Smooth muscle cell (in vitro differentiated cells): Measurements from ENCODE around the gene C19orf81. TPM values are rescaled to one million over a fixed set of nuclear protein-coding genes. Genes with fewer than 3 reads are reported as not detected.
A peak's percentile ranks its signal among the peaks of the same experiment; 100 is the strongest.
"Not testable (repeated sequence)": the region's sequence is repeated elsewhere in the genome, so short reads cannot be mapped to it uniquely, and the experiment has no call there.

Experiments
- DNase-seq: peaks from one replicate; lab custom pipeline; 2025; ENCODE audit not compliant: unreplicated experiment; lab: John Stamatoyannopoulos, UW
- H2AFZ ChIP-seq: fragments of 200-600 bp; sonication (generic); 2 replicates; pipeline ENCODE4 v1.6.0; 2016; ENCODE audit warnings: antibody characterized with exemption, low read depth, mild to moderate bottlenecking
- H3F3A ChIP-seq: fragments of 200-600 bp; sonication (generic); 2 replicates; pipeline ENCODE4 v1.6.0; 2017; ENCODE audit warnings: antibody characterized with exemption, low read depth
- H3K27ac ChIP-seq: fragments of 200-600 bp; sonication (generic); 2 replicates; pipeline ENCODE4 v1.5.1; 2016; ENCODE audit warnings: low read depth, mild to moderate bottlenecking
- H3K27me3 ChIP-seq: fragments of 200-600 bp; sonication (generic); 2 replicates; pipeline ENCODE4 v1.6.1; 2016; ENCODE audit warnings: low read depth, mild to moderate bottlenecking
- H3K36me3 ChIP-seq: fragments of 200-600 bp; sonication (generic); 2 replicates; pipeline ENCODE4 v1.5.1; 2016; ENCODE audit warnings: low read depth
- H3K4me1 ChIP-seq: fragments of 200-600 bp; sonication (generic); 2 replicates; pipeline ENCODE4 v1.5.1; 2016; ENCODE audit warnings: low read depth
- H3K4me2 ChIP-seq: fragments of 200-600 bp; sonication (generic); 2 replicates; pipeline ENCODE4 v1.6.0; 2016; ENCODE audit warnings: mild to moderate bottlenecking
- H3K4me3 ChIP-seq: fragments of 200-600 bp; sonication (generic); 2 replicates; pipeline ENCODE4 v1.5.1; 2016; ENCODE audit warnings: mild to moderate bottlenecking
- H3K79me2 ChIP-seq: fragments of 200-600 bp; sonication (generic); 2 replicates; pipeline ENCODE4 v1.6.0; 2016; ENCODE audit warnings: low read depth, mild to moderate bottlenecking
- H3K9ac ChIP-seq: fragments of 200-600 bp; sonication (generic); 2 replicates; pipeline ENCODE4 v1.6.0; 2016; ENCODE audit warnings: low read depth
- H3K9me3 ChIP-seq: fragments of 200-600 bp; sonication (generic); replicated peaks from 2 replicates; pipeline ENCODE4 v1.5.1; 2016; ENCODE audit warnings: low read depth
- H4K20me1 ChIP-seq: fragments of 200-600 bp; sonication (generic); 2 replicates; pipeline ENCODE4 v1.6.0; 2016; ENCODE audit warnings: low read depth
- WGBS: methylation state at CpG from one replicate; pipeline ENCODE4 v1.1.7; 2016; ENCODE audit warnings: low lambda C conversion rate; 5-methylcytosine and 5-hydroxymethylcytosine counted together
- polyA plus RNA-seq: library from polyadenylated mRNA; unstranded; fragments of >200 nt; fragmentation: Nextera tagmentation; extraction: Ambion mirVana; gene quantifications from 2 replicates; pipeline ENCODE4 v1.2.1, GENCODE V29; 2016
- total RNA-seq: library from RNA; depleted of rRNA; stranded (reverse); fragments of >200 nt; gene quantifications from 2 replicates; pipeline ENCODE4 v1.2.3, GENCODE V29; 2014
- TF ChIP-seq, protein P1 (sequence below): fragments of 200-600 bp; sonication (generic); IDR thresholded peaks from 2 replicates; pipeline ENCODE4 v1.5.1; 2017; ENCODE audit warnings: borderline replicate concordance, mild to moderate bottlenecking, antibody characterized with exemption; ENCODE audit not compliant: insufficient read depth, poor library complexity, severe bottlenecking

C19orf81 gene
- total and polyA plus RNA-seq, 2 experiments from 2014 or later: 1.7 to 13.5 TPM

DNA sequence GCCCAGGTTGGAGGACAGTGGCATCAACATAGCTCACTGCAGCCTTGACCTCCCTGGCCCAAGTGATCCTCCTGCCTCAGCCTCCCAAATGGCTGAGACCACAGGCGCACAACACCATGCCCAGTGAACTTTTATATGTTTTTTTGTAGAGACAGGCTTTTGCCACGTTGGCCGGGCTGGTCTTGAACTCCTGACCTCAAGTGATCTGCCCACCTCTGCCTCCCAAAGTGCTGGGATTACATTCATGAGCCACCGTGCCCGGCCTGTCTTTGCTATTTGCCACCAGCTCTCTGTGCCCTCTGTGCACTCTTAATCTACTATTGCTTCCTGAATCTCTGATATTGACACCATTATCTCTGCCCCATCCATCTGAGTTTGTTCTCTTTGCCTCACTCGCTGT is 46.7 kb upstream of the C19orf81 start:
- Histone ChIP-seq H2AFZ (no peak overlapping the region), H3K9me3 (no peaks in the 10 kb centered on the region), H3K36me3 (no peaks in the 10 kb centered on the region), H3F3A (no peaks in the 10 kb centered on the region), H3K4me3 (no peak overlapping the region), H3K79me2 (no peaks in the 10 kb centered on the region), H3K9ac (no peak overlapping the region), H3K27me3 (peaks cover 13% of the 10 kb centered on the region), H3K4me2 (no peak overlapping the region), H4K20me1 (no peaks in the 10 kb centered on the region), H3K27ac (no peak overlapping the region), H3K4me1 (no peaks in the 10 kb centered on the region)
- WGBS: 73% methylated on average over 6 of the region's 6 CpGs
- DNase-seq: no peak
- TF ChIP-seq, protein P1, sequence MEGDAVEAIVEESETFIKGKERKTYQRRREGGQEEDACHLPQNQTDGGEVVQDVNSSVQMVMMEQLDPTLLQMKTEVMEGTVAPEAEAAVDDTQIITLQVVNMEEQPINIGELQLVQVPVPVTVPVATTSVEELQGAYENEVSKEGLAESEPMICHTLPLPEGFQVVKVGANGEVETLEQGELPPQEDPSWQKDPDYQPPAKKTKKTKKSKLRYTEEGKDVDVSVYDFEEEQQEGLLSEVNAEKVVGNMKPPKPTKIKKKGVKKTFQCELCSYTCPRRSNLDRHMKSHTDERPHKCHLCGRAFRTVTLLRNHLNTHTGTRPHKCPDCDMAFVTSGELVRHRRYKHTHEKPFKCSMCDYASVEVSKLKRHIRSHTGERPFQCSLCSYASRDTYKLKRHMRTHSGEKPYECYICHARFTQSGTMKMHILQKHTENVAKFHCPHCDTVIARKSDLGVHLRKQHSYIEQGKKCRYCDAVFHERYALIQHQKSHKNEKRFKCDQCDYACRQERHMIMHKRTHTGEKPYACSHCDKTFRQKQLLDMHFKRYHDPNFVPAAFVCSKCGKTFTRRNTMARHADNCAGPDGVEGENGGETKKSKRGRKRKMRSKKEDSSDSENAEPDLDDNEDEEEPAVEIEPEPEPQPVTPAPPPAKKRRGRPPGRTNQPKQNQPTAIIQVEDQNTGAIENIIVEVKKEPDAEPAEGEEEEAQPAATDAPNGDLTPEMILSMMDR: no peak

DNA sequence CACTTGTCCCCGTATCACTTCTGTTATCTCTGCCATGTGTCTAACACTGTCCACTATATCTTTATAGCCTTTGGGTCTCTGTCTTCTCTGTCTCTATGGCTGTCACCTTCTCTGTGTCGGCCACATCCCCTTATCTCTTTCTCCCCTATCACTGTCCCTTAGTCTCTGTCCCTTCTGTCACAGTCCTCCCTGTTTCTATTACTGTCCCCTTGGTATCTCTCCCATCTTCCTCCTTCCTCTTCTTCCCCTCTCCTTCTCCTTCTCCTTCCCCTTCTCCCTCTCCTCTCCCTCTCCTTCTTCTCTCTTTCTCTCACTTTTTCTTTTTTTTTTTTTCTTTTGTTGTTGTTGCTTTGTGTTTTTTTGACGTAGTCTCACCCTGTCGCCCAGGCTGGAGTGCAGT is 46.3 kb upstream of the C19orf81 start:
- WGBS: 76% methylated on average over 4 of the region's 4 CpGs
- Histone ChIP-seq H4K20me1 (no peaks in the 10 kb centered on the region), H3K9me3 (no peaks in the 10 kb centered on the region), H3K27me3 (peaks cover 14% of the 10 kb centered on the region), H3K4me2 (no peak overlapping the region), H3K79me2 (no peaks in the 10 kb centered on the region), H3K4me3 (no peak overlapping the region), H3K9ac (no peak overlapping the region), H3F3A (no peaks in the 10 kb centered on the region), H2AFZ (no peak overlapping the region), H3K4me1 (no peaks in the 10 kb centered on the region), H3K36me3 (no peaks in the 10 kb centered on the region), H3K27ac (no peak overlapping the region)
- TF ChIP-seq, protein P1: no peak
- no peak for DNase-seq

- not testable (repeated sequence) for H3K4me3 ChIP-seq, H3K4me2 ChIP-seq, H4K20me1 ChIP-seq, H3K79me2 ChIP-seq, H3K9me3 ChIP-seq, H3K9ac ChIP-seq, H3K36me3 ChIP-seq, H3K4me1 ChIP-seq, H2AFZ ChIP-seq, H3K27ac ChIP-seq, H3F3A ChIP-seq, DNase-seq
- H3K27me3 ChIP-seq: peaks cover 14% of the 10 kb centered on the region
- no CpG with 5 or more reads among the region's 56 CpGs for WGBS
These were observed 44.8 kb upstream of the C19orf81 start for GRCh38 chr19:50604264-50605073.

GRCh38 chr19:50606059-50606836 is 43.0 kb upstream of the C19orf81 start:
- H4K20me1 ChIP-seq, H3K4me3 ChIP-seq, H2AFZ ChIP-seq, H3K4me1 ChIP-seq, H3K79me2 ChIP-seq, H3K9ac ChIP-seq, H3K27ac ChIP-seq, H3F3A ChIP-seq, DNase-seq, H3K9me3 ChIP-seq, H3K4me2 ChIP-seq, H3K36me3 ChIP-seq: not testable (repeated sequence)
- WGBS: 56% methylated on average over 45 of the region's 58 CpGs
- peaks cover 14% of the 10 kb centered on the region for H3K27me3 ChIP-seq
- TF ChIP-seq, protein P1: peak; percentile 14
